Stimulated activated CD8-positive, alpha-beta memory T cell treated with anti-CD3 and anti-CD28 coated beads, Interleukin-12 subunit alpha, Interleukin-12 subunit beta, amount 100 ng/mL, for 4 hours (primary cell): Measurements from ENCODE around the gene CERS4.
"Not testable (repeated sequence)": the region's sequence is repeated elsewhere in the genome, so short reads cannot be mapped to it uniquely, and the experiment has no call there.

Experiments used
- DNase-seq: peaks from one replicate; pipeline ENCODE4 v3.0.0-alpha.2; 2020; ENCODE audit warnings: low read depth

Gene CERS4

GRCh38 chr19:8209462-8210378 is 550 bp downstream of the CERS4 start:
- peak; percentile 70 for DNase-seq

- no peak for DNase-seq
Measured at GRCh38 chr19:8210421-8211101, 1.4 kb downstream of the CERS4 start.

DNA sequence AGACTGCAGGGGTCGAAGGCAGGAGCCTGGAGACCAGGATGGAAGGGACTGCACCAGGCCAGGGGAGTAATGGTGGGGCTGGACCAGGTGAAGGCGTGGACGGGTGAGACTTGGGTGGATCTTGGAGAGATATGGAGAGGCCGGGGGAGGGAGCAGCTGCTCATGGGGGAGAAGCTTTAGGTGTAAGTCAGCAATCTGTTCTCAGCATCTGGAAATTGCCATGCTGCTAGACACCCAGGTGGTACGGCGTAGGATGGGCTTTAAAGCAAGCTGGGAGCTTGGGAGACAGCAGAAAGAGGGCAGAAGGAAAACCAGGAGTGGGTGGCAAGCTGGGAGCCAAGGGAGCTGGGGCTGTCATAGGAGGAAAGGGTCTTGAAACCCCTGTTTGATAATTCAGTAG is 3.0 kb downstream of the CERS4 start:
- DNase-seq, result no peak

- DNase-seq, result no peak
Measured at GRCh38 chr19:8212916-8213315, 3.7 kb downstream of the CERS4 start.

GRCh38 chr19:8213827-8214672 is 4.9 kb downstream of the CERS4 start:
- no peak for DNase-seq

DNA sequence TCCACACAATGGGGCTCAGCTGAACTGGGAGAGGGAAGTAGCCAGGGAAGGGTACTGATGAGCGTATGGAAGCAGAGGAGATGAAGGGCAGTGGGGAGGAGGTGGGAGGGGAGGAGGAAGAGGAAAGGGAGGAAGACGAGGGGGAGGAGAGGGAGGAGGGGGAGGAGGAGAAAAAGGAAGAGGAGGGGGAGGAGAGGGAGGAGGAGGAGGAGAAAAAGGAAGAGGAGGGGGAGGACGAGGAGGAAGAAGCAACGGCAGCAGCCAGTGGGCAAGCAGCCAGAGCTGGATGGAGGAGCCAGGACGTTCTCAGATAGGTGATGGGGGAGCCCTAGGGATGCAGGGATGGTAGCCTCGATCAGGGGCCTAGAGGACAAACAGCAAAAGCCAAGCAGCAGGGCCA is 5.6 kb downstream of the CERS4 start:
- DNase-seq, result no peak

DNA sequence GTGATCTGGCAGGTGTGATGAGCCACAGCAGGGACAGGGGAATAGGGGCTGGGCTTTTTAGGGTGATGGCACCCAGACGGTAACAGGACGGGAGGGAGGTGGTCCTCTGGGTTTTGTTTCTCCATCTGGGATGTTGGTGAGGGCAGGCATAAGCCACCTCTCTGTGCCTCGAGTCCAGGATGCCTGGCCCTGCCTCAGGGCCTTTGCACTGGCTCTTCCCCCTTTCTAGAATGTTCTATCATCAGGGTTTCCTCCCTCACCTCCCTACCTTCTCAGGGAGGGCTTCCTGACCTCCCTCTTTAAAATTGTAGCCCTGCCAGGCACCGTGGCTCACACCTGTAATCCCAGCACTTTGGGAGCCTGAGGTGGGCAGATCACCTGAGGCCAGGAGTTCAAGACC is 6.6 kb downstream of the CERS4 start:
- no peak for DNase-seq

GRCh38 chr19:8216357-8216756 is 7.2 kb downstream of the CERS4 start:
- no peak for DNase-seq

DNA sequence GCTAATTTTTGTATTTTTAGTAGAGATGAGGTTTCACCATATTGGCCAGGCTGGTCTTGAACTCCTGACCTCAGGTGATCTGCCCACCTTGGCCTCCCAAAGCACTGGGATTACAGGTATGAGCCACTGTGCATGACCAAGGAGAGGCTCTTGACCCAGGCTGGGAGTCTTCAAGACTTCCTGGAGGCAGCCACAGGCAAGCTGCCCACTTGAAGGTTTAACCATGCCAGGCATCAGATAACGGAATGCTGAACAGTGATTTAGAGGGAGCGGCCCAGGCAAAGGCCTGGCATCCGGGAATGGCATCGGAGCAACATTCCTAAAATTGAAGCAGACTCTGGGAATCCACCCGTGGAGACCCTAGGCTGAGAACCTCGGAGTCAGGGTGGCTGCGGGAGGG is 9.0 kb downstream of the CERS4 start:
- DNase-seq, result not testable (repeated sequence)

- DNase-seq, result no peak
Measured at GRCh38 chr19:8220481-8220880, 11.3 kb downstream of the CERS4 start.

GRCh38 chr19:8221161-8221560 is 12.0 kb downstream of the CERS4 start:
- no peak for DNase-seq

GRCh38 chr19:8223442-8223841 is 14.3 kb downstream of the CERS4 start:
- DNase-seq, result not testable (repeated sequence)

- no peak for DNase-seq
Measured at GRCh38 chr19:8224394-8225145, 15.4 kb downstream of the CERS4 start.

- no peak for DNase-seq
Measured at GRCh38 chr19:8231073-8231604, 22.0 kb downstream of the CERS4 start.

- DNase-seq, result no peak
Measured at GRCh38 chr19:8233370-8233769, 24.2 kb downstream of the CERS4 start.

- DNase-seq, result no peak
Measured at GRCh38 chr19:8237026-8237425, 27.9 kb downstream of the CERS4 start.

DNA sequence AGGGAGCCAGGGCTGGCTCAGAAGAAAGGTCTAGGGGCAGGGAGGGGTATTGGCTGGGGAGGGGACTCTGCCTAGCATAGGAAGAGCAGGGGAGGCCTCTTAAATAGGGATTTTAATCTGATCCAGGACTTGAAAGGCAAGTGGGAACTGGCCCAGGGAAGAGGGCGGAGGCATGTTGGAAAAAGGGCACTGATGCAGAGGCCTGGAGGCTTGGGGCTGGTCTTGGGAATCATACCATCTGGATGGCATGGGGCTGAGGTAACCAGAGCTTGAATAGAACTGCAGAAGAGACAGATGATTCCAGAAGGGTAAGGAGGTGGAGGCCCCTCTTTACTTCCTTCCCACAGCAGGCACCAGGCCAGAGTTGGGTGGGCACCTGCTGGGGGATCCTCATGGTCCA is 29.1 kb downstream of the CERS4 start:
- no peak for DNase-seq

DNA sequence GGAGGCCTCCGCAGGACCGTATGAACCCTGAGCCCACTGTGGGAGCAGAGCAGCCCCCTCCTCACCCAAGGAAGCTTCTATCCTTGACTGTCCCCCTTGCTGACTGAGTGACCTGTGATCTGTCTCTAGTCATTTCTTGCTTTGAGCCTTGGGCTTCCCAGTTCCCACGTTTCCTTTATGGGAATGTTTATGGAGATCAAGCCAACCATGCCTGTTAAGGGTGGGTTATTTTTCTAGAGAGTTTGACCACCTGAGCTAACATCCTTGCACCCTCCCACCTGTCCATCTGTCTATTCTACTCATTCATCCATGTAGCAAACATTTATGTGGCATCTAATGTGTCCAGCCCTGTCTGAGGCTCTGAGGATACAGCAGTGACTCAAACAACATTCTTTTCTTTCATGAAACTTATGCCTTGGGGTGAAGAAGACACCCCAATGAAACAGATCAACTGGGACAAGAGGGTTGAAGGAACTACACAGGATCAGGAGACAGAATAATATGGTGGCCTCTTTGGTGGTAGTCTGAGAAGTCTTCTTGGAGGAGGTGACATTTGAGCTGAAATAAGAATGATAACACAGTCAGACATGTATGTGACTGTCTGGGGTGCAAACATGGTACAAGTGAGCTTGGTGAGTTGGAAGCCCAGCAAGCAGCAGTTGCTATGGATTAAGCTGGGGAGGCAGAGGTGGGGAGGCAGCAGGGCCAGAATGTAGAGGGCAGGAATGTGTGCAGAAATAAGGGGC is 30.5 kb downstream of the CERS4 start:
- no peak for DNase-seq

DNA sequence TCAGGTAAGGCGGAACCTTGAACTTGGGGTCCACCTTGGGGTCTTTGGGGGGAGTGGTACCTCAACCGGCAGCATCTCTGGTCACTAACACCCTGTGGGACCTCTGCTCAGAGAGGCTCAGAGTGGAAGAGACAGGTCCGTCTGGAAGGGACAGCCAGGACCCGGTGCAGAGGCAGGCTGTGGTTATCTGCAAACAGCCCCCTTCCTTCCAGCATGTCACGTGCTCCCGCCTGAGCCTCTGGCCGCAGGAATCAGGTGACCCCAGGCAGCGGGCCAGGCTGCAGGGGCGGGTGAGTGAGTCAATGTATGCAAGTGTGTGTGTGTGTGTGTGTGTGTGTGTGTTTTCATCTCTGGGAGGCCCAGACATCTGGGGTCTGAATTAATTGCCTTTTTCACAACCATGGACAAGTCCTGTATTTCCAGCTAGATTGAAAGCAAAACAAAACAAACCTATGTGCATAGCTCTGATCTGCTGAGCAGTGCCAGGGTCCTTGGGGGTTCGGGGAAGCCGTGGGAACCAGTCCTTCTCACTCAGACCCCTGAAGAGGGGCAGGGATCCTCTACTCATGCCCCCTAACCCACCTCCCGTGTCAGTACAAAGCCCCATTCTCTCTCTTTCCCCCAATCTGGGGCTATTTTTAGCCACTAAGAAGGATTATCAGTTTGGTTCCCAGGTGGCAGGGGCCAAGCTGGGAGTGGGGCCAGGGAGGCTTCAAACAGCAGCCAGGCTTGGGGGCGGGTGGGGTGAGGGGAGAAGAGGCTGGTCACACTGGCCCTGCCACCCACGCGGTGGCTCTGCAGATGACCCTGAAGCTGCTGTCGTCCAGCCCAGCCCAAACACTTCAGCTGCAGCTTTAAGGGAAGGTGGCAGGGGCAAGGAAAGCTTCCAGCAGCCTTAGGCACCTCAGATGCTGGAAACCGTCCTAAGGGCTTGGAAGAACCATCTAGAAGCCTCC is 31.4 kb downstream of the CERS4 start:
- DNase-seq, result peak; percentile 47

- DNase-seq, result no peak
Measured at GRCh38 chr19:8241646-8242045, 32.5 kb downstream of the CERS4 start.
